Caco-2 (cell line): ENCODE results near the gene SYTL2. TPM values are rescaled to one million over a fixed set of nuclear protein-coding genes. Genes with fewer than 3 reads are reported as not detected.

Experiments
- BruUV-seq: library from RNA; stranded (reverse); fragments of 400-500 nt; replicated peaks from 2 replicates; lab custom pipeline; 2021; lab: Mats Ljungman, UMichigan
- CTCF ChIA-PET: fragments of 300-600 bp; sonication (Branson Sonifier 250); formaldehyde crosslinking; loops from one replicate; lab custom pipeline; 2022; ENCODE audit warnings: antibody characterized with exemption; lab: Charles Lee
- POLR2A ChIA-PET: fragments of 300-600 bp; sonication (Branson Sonifier 250); formaldehyde crosslinking; loops from one replicate; lab custom pipeline; 2022; ENCODE audit warnings: antibody characterized with exemption; lab: Charles Lee
- DNase-seq, 2 experiments: peaks; one replicate each; pipeline versions ENCODE4 v3.0.0 to v3.0.0-alpha.2; 2020 to 2022
- H3K27me3 ChIP-seq: replicated peaks from 2 replicates; pipeline ENCODE4 v1.6.0; 2011; ENCODE audit warnings: low read length; ENCODE audit not compliant: control insufficient read depth, insufficient read depth
- H3K36me3 ChIP-seq: 2 replicates; pipeline ENCODE4 v1.5.1; 2011; ENCODE audit warnings: low read length; ENCODE audit not compliant: control insufficient read depth, insufficient read depth
- H3K4me1 ChIP-seq: fragments of 250-450 bp; sonication (Bioruptor Pico); 2 replicates; pipeline ENCODE4 v1.5.1; 2020; ENCODE audit warnings: mild to moderate bottlenecking
- H3K4me3 ChIP-seq: 2 replicates; pipeline ENCODE4 v1.5.1; 2011; ENCODE audit warnings: low read depth, mild to moderate bottlenecking, control low read depth, low read length
- H3K9me3 ChIP-seq: fragments of 250-450 bp; sonication (Bioruptor Pico); 2 replicates; pipeline ENCODE4 v1.5.1; 2020; ENCODE audit warnings: mild to moderate bottlenecking, moderate library complexity
- H3K27ac Mint-ChIP-seq: one replicate; pipeline ENCODE4 v1.8.0; 2022; ENCODE audit warnings: mixed read lengths; ENCODE audit not compliant: unreplicated experiment
- H3K27me3 Mint-ChIP-seq: one replicate; pipeline ENCODE4 v1.8.0; 2022; ENCODE audit warnings: mixed read lengths; ENCODE audit not compliant: insufficient read depth, unreplicated experiment
- H3K36me3 Mint-ChIP-seq: one replicate; pipeline ENCODE4 v1.8.0; 2022; ENCODE audit warnings: mild to moderate bottlenecking, mixed read lengths; ENCODE audit not compliant: insufficient read depth, unreplicated experiment
- H3K4me1 Mint-ChIP-seq: one replicate; pipeline ENCODE4 v1.8.0; 2022; ENCODE audit warnings: low read depth, mixed read lengths; ENCODE audit not compliant: unreplicated experiment
- H3K4me3 Mint-ChIP-seq: one replicate; pipeline ENCODE4 v1.8.0; 2022; ENCODE audit warnings: mild to moderate bottlenecking, moderate library complexity, mixed read lengths; ENCODE audit not compliant: unreplicated experiment
- H3K9me3 Mint-ChIP-seq: one replicate; pipeline ENCODE4 v1.8.0; 2022; ENCODE audit warnings: mixed read lengths; ENCODE audit not compliant: unreplicated experiment
- CTCF ChIP-seq, 2 experiments: fragments of 200-600 bp in 1 of 2; IDR thresholded peaks; 1 replicate in 1 of 2; 2 replicates in 1 of 2; pipeline versions ENCODE4 v1.5.1 to v1.8.0; 2011 to 2022; ENCODE audit warnings: antibody characterized with exemption in 1 of 2, control low read depth in 1 of 2, inconsistent platforms in 1 of 2, low read depth in 1 of 2, low read length in 1 of 2, mild to moderate bottlenecking in 1 of 2, moderate library complexity in 1 of 2; ENCODE audit not compliant: insufficient read depth in 1 of 2, severe bottlenecking in 1 of 2, unreplicated experiment in 1 of 2
- intact Hi-C: fragments of 100-400 bp; cut with micrococcal nuclease; formaldehyde crosslinking; loops from one replicate; pipeline ENCODE4 v1.10.0; 2022; ENCODE audit not compliant: unreplicated experiment
- total RNA-seq: library from RNA; stranded (reverse); gene quantifications from 2 replicates; pipeline ENCODE4 v1.2.3, GENCODE V29; 2022

Gene SYTL2
- total RNA-seq, 1 experiment from 2014 or later, result 110 TPM

DNA sequence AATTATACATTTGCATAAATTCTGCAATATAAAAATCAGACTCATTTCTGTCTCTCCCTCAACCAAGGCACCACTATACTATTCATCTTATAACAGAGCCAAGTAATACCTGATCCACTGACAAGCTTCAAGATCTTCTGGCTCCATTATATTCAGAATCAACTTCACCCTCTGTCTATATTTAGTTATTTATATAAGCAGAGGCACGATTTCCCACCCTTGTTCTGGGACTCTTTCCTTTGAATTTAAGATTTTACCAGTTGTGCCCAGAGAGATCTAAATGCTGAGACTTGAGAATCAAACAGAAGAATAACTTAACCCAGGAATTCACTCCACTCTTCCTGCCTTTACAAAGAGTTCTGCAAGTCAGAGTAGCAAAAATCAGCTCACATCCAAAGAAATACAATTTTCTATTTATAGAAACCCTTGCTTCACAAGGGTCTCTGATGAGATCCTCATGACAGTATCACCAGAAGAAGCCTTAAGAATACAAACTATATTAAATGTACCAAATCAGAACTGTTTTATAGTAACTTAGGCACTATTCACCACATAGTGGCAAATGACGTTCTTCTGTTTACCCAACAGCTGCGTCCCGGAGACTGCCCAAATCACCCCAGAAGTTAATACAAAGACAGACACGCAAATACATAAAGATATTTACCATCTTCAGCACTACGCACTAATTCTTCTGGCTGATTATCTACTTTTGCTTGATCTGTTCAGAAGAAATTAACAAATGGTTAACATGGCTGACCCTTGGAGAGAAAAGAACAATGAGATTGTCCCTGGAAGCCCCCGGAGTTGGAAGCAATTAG lies 92.6 kb downstream of the SYTL2 start:
- peaks cover 17% of the 10 kb centered on the region for H3K36me3 Mint-ChIP-seq
- no peak for DNase-seq
- Histone ChIP-seq H3K4me3 (no peak overlapping the region), H3K4me1 (no peaks in the 10 kb centered on the region), H3K9me3 (no peaks in the 10 kb centered on the region), H3K36me3 (peaks cover 1% of the 10 kb centered on the region; the same call in 1 of the 2 replicates), H3K27me3 (no peaks in the 10 kb centered on the region)
- H3K4me1 Mint-ChIP-seq, result no peaks in the 10 kb centered on the region
- intact Hi-C loops, result no loop called here
- no peak for TF ChIP-seq CTCF (IDR thresholded peaks at IDR 0.05; ENCODE audit: insufficient read depth in 1 of 2, low read depth in 1 of 2, low read length in 1 of 2, severe bottlenecking in 1 of 2, unreplicated experiment in 1 of 2)
- no peaks in the 10 kb centered on the region for H3K9me3 Mint-ChIP-seq
- no peak overlapping the region for H3K4me3 Mint-ChIP-seq
- ChIA-PET POLR2A (no interaction called here), CTCF (no interaction called here)
- no peak overlapping the region for H3K27ac Mint-ChIP-seq
- H3K27me3 Mint-ChIP-seq, result no peaks in the 10 kb centered on the region
- no TSS peak for BruUV-seq

DNA sequence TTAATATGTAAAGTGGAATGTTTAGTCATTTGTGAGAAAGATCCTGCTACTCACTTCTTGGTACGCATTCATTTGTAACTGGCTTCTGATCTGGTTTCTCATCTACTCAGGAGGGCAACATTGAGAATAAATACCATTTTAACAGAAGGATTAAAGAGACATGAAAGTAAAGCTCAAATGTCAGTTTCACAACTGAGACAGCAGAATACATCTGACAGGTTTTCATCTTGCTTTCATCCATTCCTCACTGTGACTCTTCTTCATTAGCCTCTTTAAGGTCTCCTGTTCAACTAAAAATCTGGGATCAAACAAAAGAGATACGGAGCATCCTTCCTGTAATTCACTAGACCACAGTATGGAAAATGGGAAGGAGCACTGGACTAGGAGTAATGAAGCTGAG lies 93.5 kb downstream of the SYTL2 start:
- BruUV-seq, result no TSS peak
- H3K4me1 ChIP-seq, result no peaks in the 10 kb centered on the region
- no peaks in the 10 kb centered on the region for H3K9me3 ChIP-seq
- H3K4me1 Mint-ChIP-seq, result no peaks in the 10 kb centered on the region
- no peak for DNase-seq
- no peak overlapping the region for H3K27ac Mint-ChIP-seq
- H3K4me3 Mint-ChIP-seq, result no peak overlapping the region
- H3K9me3 Mint-ChIP-seq, result no peaks in the 10 kb centered on the region
- no peaks in the 10 kb centered on the region for H3K27me3 ChIP-seq
- ChIA-PET CTCF (no interaction called here), POLR2A (no interaction called here)
- H3K36me3 ChIP-seq, result peaks cover 1% of the 10 kb centered on the region; the same call in 1 of the 2 replicates
- no peak for TF ChIP-seq CTCF (IDR thresholded peaks at IDR 0.05; ENCODE audit: insufficient read depth in 1 of 2, low read depth in 1 of 2, low read length in 1 of 2, severe bottlenecking in 1 of 2, unreplicated experiment in 1 of 2)
- H3K4me3 ChIP-seq, result no peak overlapping the region
- H3K27me3 Mint-ChIP-seq, result no peaks in the 10 kb centered on the region
- intact Hi-C loops, result no loop called here
- peaks cover 17% of the 10 kb centered on the region for H3K36me3 Mint-ChIP-seq

GRCh38 chr11:85712953-85713352 lies 98.0 kb downstream of the SYTL2 start:
- H3K36me3 Mint-ChIP-seq, result peaks cover 9% of the 10 kb centered on the region
- Histone ChIP-seq H3K9me3 (no peaks in the 10 kb centered on the region), H3K4me1 (no peaks in the 10 kb centered on the region), H3K4me3 (no peak overlapping the region), H3K36me3 (no peaks in the 10 kb centered on the region), H3K27me3 (no peaks in the 10 kb centered on the region)
- TF ChIP-seq CTCF (IDR thresholded peaks at IDR 0.05; ENCODE audit: insufficient read depth in 1 of 2, low read depth in 1 of 2, low read length in 1 of 2, severe bottlenecking in 1 of 2, unreplicated experiment in 1 of 2), result no peak
- H3K4me1 Mint-ChIP-seq, result no peaks in the 10 kb centered on the region
- no peaks in the 10 kb centered on the region for H3K9me3 Mint-ChIP-seq
- ChIA-PET POLR2A (no interaction called here), CTCF (no interaction called here)
- H3K4me3 Mint-ChIP-seq, result no peak overlapping the region
- intact Hi-C loops, result no loop called here
- no peak for DNase-seq
- H3K27me3 Mint-ChIP-seq, result no peaks in the 10 kb centered on the region
- no peak overlapping the region for H3K27ac Mint-ChIP-seq
- BruUV-seq, result no TSS peak
